GM19467 (cell line): ENCODE results near the gene RPS2.
"Not testable (repeated sequence)": the region's sequence is repeated elsewhere in the genome, so short reads cannot be mapped to it uniquely, and the experiment has no call there.

Source experiments
- ATAC-seq: cut with Tn5 transposase; IDR thresholded peaks from one replicate; pipeline ENCODE4 v1.9.1; 2021; ENCODE audit warnings: mild to moderate bottlenecking, moderate library complexity; ENCODE audit not compliant: unreplicated experiment

Gene RPS2

DNA sequence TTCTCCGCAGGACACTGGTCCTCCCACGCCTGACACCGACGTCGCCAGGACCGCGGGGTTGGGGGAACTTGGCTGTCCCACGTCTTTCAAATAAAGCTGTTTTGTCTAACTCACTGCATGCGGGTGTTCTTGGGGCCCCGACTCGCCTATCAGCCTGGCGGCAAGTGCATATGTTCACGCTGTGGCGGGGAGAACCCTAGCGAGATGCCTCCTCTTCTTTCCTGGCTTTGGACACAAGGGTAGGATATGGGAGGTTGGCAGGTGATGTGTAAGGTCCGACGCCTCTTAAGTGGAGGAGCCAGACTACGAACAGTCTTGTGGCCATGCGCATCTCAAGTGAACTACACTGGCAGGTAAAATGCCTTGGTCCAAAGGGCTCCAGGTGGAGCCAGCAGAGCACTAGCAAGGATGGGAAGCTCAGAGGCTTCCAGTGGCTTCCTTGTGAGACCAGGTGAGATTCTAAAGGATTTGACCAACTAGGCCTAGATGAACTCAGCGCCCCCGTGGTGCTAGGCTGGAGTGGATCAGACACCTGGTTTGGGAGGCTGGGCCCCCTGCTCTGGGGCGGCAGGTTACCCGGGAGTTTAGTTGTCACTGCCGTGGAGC, 873 bp upstream of the RPS2 start:
- no peak for ATAC-seq

DNA sequence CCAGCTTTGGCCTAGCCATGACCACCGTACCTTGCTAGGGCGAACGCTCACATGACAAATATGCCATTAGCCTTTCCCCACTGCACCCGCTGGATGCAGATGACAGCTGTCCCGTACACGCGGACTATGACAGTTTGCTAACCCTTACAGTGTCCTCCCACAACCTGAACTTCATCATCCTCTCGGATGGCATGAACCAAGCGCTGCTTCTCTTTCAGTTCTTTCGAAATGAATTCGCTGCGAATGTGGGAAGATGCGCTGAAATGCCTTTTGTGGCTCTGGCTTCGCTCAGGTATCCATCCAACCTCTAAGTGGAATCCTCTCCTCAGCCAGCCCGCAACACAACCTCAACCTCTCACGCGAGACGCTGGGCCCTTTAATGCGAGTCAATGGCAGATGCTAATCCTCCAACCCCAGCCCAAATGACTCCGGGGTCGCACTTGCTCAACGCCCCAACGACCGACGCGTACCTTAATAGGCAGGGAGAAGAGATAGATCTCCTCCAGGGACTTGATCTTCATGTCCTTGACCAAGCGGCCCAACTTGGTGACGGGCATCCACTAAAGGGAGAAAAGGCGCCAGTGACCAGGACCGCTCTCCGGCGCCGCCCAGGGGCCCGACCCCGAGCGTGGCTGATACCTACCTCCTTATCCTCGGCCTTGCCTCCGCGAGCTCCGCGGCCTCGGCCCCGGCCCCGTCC, 670 bp downstream of the RPS2 start:
- ATAC-seq: peak; percentile 1

DNA sequence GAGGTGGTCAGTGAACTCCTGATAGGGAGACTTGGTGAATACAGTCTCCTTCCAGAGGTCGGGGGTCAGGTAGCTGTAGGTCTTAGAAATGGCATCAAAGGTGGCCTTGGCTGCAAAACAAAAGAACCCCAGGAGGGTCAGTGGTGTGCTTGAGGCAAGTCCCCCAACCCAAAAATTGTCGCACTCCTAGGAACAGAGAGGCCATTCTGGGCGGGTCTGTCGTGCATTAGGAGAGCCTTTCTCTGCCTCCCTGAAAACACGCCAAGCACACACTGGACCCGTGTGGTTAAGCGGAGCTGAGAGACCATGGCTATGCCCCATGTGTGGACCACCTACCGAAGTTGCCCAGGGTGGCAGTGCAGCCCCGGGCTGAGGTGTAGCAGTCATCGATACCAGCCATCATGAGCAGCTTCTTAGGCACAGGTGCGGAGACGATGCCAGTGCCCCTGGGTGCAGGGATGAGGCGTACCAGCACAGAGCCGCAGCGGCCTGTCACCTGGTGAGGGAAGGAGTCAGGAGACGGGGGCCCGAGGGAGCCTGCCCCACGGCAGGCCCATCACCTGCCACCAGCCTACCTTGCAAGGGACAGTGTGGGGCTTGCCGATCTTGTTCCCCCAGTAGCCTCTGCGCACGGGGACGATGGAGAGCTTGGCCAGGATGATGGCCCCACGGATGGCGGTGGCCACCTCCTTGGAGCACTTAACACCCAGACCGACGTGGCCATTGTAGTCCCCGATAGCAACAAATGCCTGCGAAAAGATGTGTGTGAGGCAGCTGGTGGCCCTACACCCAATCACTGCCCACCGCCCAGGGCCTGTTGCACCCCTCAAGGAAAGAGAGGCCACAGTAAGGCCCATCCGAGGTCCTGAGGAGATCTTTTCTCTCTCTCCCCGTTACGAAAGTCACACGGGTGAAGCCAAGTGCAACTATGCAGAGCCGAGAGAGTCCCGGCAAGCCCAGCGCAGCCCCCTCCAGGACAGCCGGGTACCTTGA, 2.2 kb downstream of the RPS2 start:
- not testable (repeated sequence) for ATAC-seq

DNA sequence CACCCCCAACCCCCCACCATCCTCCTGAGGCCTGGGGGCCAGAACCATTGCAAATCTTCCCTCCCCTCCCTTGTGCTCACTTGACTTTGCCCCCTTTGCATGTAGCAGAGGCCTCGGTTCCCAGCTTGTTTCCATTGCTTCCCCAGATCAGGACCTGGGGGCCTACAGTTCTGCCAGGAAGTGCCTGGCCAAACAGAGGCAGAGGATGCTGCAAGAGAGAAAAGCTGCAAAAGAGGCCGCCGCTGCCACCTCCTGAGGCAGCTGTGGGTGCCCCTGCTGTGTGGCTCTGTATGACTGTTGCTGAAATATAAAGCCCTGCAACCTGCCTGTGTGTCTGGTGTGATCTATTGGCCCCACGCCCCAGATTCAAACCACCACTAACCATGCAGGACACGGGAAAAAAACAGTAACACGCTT, 3.0 kb downstream of the RPS2 start:
- ATAC-seq: no peak

DNA sequence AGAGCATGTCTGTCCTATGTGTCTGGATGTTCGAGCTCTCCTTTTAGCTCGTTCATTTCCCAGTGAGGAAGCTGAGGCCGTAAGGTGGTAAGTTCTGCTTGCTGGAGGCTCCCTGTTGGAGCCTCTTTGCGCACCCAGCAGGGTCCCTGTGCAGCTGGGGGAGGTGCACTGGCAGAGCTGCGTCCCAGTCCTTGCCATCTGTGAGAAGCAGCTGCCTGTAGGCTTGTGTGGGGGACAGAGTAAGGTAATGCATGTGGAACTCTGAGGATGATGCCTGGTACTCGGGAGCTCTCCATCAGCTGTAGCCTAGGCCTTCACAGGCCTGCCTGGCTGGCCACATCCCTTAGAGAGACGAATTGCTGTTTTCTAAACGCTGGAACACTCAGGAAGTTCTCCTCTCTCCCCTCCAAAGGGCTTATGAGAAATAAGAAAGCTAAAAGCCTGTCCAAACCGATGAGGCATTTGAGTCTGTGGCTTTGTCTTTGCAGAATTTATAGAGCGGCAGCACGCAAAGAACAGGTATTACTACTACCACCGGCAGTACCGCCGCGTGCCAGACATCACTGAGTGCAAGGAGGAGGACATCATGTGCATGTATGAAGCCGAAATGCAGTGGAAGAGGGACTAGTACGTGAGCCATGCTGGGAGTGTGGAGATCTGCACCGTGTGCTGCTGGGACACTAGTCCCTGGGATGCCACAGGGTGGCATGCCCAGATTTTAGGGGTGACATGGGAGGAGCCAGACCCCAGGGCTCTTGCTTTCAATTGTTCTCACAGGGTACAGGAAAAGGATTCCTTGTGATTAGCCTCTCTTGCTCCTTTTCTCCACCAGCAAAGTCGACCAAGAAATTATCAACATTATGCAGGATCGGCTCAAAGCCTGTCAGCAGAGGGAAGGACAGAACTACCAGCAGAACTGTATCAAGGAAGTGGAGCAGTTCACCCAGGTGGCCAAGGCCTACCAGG, 3.7 kb downstream of the RPS2 start:
- no peak for ATAC-seq

DNA sequence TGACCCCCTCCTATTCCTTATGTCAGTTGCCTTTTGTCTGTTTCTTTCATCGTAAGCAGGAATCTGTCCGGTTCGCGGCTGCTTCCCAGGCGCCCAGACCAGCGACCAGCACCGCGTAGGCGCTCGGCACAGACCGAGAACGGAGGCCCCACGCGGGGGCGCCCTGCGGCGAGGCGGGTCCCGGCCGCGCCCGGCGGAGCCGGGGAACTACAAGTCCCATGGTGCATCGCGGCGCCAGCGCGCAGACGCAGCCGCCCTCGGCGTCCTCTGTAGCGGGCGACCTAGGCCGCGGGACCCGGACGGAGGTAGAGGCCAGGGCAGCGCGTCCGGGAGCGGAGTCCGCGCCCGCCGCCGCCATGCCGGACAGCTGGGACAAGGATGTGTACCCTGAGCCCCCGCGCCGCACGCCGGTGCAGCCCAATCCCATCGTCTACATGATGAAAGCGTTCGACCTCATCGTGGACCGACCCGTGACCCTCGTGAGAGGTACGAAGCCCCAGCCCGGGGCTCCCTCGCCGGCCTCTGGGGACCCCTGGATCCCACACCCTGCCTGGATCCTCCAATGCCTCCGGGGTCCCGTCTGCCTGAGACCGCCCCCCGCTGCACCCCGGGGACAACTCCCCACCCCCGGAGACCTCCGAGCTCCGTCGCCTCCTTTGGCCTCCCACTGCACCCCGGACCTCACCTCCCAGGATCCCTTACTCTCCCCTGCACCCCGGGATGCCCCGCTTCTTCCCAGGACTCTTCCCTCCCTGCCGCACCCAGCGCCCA, 5.2 kb downstream of the RPS2 start, which contains the start of gene NDUFB10:
TSS of gene NDUFB10 (plus strand) at position 270 of the 771 bp plus-strand sequence. CDS start at position 357, 87 bp downstream.
- peak; percentile 78 for ATAC-seq

DNA sequence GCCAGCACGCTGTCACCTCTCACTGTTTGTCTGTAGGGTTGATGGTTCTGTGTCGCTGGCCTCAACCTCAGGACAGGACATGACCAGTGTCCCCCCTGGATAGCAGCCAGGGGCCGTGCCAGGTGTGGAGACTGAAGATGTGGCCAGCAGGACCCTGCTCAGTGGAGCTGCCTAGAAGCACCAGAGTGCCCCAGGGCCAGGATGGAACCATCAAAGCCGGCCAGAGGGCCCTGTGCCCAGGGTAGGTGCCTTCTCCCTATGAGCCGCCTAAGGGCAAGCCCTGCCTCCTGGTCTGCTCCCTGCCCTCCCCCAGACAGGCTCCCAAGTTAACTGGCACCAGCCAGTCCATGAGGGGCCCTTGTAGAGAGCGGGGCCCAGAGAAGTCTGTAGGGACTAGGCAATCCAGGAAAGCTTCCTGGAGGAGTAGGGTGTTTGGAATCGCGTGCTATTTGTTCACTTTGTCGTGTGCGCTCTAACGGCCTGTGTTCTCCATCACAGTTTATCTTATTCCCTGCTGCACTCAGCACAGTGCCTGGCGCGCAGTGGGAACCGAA, 5.8 kb downstream of the RPS2 start:
- no peak for ATAC-seq

DNA sequence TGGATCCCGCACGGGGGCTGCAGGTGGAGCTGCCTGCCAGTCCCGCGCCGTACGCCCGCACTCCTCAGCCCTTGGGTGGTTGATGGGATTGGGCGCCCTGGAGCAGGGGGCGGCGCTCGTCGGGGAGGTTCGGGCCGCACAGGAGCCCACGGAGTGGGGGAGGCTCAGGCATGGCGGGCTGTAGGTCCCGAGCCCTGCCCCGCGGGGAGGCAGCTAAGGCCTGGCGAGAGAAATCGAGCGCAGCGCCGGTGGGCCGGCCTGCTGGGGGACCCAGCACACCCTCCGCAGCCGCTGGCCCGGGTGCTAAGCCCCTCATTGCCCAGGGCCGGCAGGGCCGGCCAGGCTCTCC, 6.5 kb downstream of the RPS2 start:
- ATAC-seq: not testable (repeated sequence)

DNA sequence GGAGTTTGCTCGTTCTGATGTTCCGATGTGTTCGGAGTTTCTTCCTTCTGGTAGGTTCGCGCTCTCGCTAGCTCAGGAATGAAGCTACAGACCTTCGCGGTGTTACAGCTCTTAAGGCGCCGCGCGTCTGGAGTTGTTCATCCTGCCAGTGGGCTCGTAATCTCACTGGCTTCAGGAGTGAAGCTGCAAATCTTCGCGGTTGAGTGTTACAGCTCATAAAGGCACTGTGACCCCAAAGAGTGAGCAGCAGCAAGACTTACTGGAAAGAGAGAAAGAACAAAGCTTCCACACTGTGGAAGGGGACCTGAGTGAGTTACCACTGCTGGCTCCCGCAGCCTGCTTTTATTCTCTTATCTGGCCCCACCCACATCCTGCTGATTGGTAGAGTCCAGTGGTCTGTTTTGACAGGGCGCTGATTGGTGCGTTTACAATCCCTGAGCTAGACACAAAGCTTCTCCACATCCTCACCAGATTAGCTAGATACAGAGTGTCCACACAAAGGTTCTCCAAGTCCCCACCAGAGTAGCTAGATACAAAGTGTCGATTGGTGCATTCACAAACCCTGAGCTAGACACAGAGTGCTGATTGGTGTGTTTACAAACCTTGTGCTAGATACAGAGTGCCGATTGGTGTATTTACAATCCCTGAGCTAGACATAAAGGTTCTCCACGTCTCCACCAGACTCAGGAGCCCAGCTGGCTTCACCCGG, 7.0 kb downstream of the RPS2 start:
- not testable (repeated sequence) for ATAC-seq

DNA sequence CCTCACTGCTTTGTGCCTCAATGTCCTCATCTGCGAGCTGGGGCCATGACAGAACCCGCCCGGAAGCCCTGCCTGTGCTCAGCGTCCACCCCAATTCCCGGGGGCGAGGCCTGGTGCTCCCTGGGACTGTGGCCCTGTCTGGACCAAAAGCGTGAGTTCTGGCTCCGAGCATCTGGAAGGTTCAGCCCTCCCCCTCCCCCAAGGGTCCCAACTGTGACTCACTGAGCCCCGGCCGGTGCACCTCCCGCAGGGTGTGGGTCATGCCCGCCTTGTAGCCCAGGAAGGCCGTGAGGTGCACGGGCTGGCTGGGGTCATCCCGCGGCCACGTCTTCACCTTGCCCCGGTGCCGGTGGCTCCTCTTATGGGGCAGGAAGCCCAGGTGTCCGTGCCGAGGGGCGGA, 10.9 kb downstream of the RPS2 start:
- no peak for ATAC-seq

DNA sequence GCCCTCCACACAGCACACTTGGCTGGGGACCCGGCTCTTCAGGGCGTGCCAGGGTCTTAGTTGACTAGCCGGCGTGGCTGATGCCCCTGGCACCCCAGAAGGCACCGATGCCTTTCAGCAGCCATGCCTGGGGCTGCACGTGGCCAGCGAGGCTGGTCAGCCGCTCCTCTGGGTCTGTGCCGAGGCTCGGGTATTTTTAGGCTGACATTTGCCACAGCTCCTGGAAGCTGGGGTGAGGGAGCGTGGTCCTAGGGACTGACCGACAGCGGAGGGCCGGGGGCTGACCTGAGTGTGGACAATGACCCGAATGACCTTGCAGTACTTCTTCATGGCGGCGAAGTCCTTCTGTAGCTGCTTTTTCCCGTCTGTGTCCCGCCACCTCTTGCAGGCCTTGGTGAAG, 14.1 kb downstream of the RPS2 start:
- ATAC-seq: no peak

DNA sequence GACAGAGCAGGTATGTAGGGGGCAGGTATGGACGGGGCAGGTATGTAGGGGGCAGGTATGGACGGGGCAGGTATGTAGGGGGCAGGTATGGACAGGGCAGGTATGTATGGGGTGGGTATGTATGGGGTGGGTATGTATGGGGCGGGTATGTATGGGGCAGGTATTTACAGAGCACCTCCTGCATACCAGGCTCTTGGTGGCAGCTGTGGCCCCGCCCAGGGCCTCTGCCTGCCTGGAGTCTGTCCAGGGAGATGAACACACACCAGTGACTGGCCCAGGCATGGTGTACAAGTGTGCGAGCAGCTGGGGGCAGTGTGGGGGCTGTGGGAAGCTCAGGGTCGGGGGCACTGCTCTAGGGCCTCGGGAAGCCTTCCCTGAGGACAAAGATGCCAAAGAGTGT, 14.6 kb downstream of the RPS2 start:
- no peak for ATAC-seq

DNA sequence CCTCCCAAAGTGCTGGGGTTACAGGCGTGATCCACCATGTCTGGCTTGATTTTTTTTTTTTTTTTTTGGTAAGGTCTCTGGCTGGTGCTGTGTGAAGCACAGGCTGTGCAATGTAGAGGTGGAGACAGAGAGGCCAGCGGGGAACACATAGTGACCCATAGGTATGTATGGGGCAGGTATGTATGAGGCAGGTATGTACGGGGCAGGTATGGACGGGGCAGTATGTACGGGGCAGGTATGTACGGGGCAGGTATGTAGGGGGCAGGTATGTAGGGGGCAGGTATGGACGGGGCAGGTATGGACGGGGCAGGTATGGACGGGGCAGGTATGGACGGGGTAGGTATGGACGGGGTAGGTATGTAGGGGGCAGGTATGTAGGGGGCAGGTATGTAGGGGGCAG, 15.1 kb downstream of the RPS2 start:
- no peak for ATAC-seq

DNA sequence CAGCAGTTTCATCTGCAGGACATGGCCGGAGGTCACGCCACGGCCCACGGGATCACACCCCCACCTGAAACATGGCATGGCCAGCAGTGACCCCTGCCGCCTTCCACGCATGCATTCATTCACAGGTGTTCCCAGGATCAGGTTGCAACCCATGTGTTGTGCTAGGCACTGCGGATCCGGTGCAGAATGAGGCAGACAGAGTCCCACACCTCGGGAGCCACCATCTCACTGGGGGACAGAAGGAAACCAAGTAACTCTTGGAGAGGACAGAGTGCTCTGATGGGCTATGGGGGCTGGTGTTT, 17.3 kb downstream of the RPS2 start:
- no peak for ATAC-seq

DNA sequence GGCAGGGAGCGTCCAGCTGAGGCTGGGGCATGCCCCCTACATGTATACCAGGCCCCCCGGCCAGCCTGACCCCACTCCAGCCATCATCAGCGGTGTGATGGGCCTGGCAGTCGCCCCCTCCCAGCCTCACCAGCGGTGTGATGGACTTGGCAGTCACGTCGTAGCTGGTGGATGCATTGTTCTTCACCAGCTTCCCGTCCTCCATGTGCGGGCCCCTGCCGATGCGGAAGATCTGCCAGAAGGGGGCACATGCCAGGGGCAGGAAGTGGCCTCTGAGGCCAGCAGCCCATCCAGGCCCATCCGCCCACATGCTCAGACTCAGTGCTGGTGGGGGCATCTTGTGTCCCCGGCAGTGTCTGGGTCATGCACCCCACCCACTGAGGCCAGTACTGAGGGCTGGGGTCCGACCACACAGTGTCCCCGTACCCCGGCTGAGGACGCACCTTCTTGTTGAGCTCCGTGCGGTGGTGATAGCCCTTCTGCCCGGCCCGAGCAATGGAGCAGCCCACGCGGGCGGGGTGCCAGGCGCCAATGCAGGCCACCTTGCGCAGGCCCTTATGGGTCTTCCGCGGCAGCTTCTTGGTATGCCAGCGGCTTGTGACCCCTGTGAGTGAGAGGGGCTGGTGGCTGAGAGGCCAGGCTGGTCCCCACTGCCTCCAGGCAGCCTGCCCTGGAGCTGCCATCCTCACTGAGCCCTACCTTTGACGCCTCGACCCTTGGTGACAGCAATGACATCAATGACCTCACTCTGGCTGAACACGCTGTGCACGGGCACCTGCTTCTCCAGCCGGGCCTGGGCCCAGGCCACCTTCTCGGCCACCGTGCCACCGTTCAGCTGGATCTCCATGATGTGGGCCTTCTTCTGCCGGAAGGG, 17.9 kb downstream of the RPS2 start:
- ATAC-seq: no peak

DNA sequence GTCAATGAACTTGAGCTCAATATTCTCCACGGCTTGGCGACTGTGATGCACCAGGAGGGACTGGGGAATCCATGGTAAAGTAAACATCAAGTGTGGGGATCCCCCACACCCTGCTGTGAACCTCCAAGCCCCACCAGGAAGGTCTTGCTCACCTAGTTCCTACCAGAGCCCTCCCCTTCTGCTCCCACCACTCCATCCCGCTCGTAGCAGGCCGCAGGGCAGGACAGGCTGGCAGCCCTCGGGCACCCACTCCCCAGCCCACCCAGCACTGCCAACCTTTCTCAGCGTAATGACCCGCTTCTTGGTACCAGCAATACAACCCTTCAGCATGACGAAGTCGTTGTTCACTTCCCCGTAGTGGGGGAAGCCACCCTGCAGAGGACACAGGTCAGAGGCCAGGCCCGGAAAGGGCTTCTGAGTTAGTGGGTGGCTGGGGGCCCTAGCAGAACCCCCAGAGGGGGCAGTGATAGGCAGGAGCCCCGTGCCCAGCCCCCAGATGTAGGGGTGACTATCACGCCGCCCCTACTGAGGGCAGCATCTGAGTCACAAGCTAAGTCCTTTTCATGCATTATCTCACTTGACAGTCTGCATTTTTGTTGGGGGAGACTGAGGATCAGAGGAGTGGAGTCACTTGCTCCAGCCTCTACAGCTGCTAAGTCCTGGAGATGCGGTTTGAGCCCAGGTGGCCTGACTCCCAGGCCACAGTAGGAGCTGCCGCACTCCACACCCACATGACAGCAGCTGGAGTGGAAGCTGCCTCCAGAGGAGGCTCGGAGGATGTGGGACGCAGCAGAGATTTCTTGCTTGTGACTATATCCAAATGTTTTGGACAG, 18.9 kb downstream of the RPS2 start:
- ATAC-seq: no peak

DNA sequence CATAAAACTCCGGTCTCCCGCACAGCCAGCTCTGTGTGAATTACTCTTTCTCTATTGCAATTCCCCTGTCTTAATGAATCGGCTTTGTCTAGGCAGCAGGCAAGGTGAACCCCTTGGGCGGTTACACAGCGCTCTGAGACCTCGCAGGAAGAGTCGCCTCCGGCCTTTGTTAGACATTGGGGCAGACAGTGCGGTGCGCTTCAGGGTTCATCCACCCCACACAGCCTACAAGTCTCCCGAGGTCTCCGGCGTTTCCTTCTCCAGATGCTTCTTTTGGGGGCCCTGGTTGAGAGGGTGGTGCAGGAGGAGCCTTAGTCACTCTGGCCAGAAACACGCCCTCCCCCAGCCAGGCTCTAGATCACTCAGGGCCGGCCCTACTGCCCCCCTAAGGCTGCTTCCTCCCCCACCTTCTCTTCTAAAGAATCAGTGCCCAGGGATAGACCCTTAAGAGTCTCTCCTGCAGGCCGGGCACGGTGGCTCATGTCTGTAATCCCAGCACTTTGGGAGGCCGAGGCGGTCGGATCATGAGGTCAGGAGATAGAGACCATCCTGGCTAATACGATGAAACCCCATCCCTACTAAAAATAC, 19.9 kb downstream of the RPS2 start:
- ATAC-seq: no peak
